ENCODE measurements around the gene TCEAL9. TPM values are rescaled to one million over a fixed set of nuclear protein-coding genes. Genes with fewer than 3 reads are reported as not detected.

Gene TCEAL9
- total and polyA plus RNA-seq, 12 donors, result 14.8 to 56.9 (median 24.8) TPM

DNA sequence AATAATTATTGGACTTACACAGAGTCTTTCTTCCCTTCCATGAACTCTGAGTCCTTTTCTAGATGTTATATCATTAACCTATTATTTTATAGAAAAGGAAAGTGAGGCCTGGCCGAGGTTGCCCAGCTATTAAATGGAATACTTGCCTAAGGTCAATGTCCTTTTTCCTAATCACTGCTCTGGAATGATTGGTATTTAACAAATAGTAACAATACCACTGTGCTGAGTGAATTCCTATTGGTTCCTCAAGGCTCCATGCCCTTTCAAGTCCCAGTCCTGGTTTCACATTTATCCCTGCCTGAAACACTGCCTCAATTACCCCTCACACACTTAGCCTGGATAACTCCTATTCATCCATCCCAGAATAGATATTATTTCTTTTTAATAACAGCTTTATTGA lies 6.2 kb downstream of the TCEAL9 start:
- WGBS, 2 donors, result 22 to 38% methylated on average over 1 of the region's 1 CpG
- Histone ChIP-seq H3K27ac (no peak overlapping the region), H3K27me3 (peaks cover 0 to under 1% (median 0%) of the 10 kb centered on the region in 7 donors), H3K36me3 (peaks cover 0 to 10% (median 0%) of the 10 kb centered on the region in 9 donors), H3K4me1 (peaks cover 0 to 6% (median 0%) of the 10 kb centered on the region in 9 donors), H3K4me3 (no peak overlapping the region), H3K9me3 (no peaks in the 10 kb centered on the region)
- DNase-seq, result no peak
- intact Hi-C loops (cut with DNase I), result no loop called here
- TF ChIP-seq, protein P1, sequence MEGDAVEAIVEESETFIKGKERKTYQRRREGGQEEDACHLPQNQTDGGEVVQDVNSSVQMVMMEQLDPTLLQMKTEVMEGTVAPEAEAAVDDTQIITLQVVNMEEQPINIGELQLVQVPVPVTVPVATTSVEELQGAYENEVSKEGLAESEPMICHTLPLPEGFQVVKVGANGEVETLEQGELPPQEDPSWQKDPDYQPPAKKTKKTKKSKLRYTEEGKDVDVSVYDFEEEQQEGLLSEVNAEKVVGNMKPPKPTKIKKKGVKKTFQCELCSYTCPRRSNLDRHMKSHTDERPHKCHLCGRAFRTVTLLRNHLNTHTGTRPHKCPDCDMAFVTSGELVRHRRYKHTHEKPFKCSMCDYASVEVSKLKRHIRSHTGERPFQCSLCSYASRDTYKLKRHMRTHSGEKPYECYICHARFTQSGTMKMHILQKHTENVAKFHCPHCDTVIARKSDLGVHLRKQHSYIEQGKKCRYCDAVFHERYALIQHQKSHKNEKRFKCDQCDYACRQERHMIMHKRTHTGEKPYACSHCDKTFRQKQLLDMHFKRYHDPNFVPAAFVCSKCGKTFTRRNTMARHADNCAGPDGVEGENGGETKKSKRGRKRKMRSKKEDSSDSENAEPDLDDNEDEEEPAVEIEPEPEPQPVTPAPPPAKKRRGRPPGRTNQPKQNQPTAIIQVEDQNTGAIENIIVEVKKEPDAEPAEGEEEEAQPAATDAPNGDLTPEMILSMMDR (IDR thresholded peaks at IDR 0.05), result no peak
- ATAC-seq, result no peak

DNA sequence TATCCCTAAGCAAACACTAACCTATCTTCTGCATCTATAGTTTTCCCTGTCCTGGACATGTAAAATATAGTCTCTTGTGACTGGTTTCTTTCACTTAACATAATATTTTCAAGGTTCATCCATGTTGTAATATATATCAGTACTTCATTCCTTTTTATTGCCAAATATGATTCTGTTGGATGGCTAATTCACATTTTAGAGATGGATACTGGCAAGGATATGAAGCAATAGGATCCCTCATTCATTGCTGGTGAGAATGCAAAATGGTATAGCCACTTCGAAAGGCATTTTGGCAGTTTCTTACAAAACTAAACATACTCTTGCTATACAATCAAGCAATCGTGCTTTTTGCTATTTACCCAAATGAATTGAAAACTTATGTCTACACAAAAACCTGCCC lies 6.7 kb downstream of the TCEAL9 start:
- ATAC-seq (no peak), DNase-seq (no peak)
- no peak overlapping the region for H3K27ac ChIP-seq
- TF ChIP-seq, protein P1 (IDR thresholded peaks at IDR 0.05), result no peak
- peaks cover 0 to 5% (median 0%) of the 10 kb centered on the region in 9 donors for H3K36me3 ChIP-seq
- intact Hi-C loops (cut with DNase I), result no loop called here
- peaks cover 0 to under 1% (median 0%) of the 10 kb centered on the region in 9 donors for H3K4me1 ChIP-seq
- H3K9me3 ChIP-seq, result no peaks in the 10 kb centered on the region
- WGBS, 2 donors, result 92 to 97% methylated on average over 2 of the region's 2 CpGs
- no peak overlapping the region for H3K4me3 ChIP-seq
- H3K27me3 ChIP-seq, result peaks cover 0 to 4% (median 0%) of the 10 kb centered on the region in 7 donors

DNA sequence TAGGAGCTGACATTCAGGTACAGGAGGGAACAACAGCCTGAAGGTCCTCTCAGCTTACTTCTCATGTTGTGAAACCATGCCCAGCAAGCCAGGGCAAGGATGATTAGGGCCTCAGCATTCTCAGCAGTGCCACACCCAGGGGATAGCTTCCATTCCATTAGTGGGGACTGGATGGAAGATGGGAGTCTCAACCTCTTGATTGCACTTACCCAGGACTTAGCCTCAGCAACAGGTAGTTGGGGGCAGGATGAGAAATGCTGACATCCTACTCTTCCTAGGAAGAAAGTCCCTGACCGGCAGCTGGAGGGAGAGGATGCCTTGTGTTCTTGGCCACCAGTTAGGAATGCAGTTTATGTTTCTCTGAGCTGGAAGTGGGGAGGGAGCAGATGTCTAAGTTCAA lies 11.2 kb downstream of the TCEAL9 start:
- Histone ChIP-seq H3K36me3 (no peaks in the 10 kb centered on the region), H3K4me3 (no peak overlapping the region), H3K27me3 (peaks cover 0 to 22% (median 0%) of the 10 kb centered on the region in 7 donors), H3K9me3 (no peaks in the 10 kb centered on the region), H3K27ac (no peak overlapping the region), H3K4me1 (no peaks in the 10 kb centered on the region)
- DNase-seq, result no peak
- intact Hi-C loops (cut with DNase I), result no loop called here
- no peak for ATAC-seq
- 69 to 90% methylated on average over 1 of the region's 1 CpG for WGBS, 2 donors
- TF ChIP-seq, protein P1 (IDR thresholded peaks at IDR 0.05), result no peak

DNA sequence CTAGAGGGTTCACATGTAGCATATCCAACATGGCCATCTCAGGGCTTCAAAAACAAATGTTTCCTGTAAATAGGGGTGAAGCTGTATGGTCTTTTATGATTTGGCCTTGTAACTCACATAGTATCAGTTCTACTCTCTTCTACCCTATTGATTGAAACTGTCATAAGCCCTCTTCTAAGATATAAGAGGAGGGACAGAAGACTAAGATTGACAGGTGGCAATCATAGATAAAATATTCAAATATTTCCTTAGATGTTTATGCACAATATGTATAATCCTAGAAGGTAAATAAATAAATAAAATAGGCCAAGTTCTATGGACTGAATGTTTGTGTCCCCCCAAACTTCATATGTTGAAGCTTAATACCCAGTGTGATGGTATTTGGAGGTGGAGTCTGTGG lies 13.2 kb downstream of the TCEAL9 start:
- Histone ChIP-seq H3K4me1 (no peaks in the 10 kb centered on the region), H3K36me3 (no peaks in the 10 kb centered on the region), H3K9me3 (no peaks in the 10 kb centered on the region), H3K27me3 (peaks cover 0 to 22% (median 0%) of the 10 kb centered on the region in 7 donors), H3K4me3 (no peak overlapping the region), H3K27ac (no peak overlapping the region)
- intact Hi-C loops (cut with DNase I), result no loop called here
- ATAC-seq, result no peak
- no peak for DNase-seq
- TF ChIP-seq, protein P1 (IDR thresholded peaks at IDR 0.05), result no peak
